HepG2 (cell line): Measurements from ENCODE around the gene GNAS-AS1. TPM values are rescaled to one million over a fixed set of nuclear protein-coding genes. Genes with fewer than 3 reads are reported as not detected.

ENCODE experiments used
- ATAC-seq: fragments of 200-7000 bp; cut with Tn5 transposase; 3 replicates; pipeline ENCODE4 v1.9.1; 2020; ENCODE audit warnings: mild to moderate bottlenecking, moderate library complexity
- BruUV-seq: library from RNA; stranded (reverse); fragments of 400-500 nt; replicated peaks from 2 replicates; lab custom pipeline; 2021; lab: Mats Ljungman, UMichigan
- CTCF ChIA-PET: fragments of 300-600 bp; formaldehyde crosslinking; extraction: SDS; loops from one replicate; lab custom pipeline; 2021; ENCODE audit warnings: low total read pairs, inconsistent platforms, low intra/inter-chr PET ratio; lab: Yijun Ruan, JAX
- POLR2A ChIA-PET: fragments of 350-600 bp; sonication (Branson Sonifier 250); formaldehyde crosslinking; loops from one replicate; lab custom pipeline; 2020; ENCODE audit warnings: antibody characterized with exemption, inconsistent platforms; lab: Yijun Ruan, JAX
- DNase-seq: peaks from one replicate; pipeline ENCODE4 v3.0.0-alpha.2; 2015; ENCODE audit warnings: low spot score
- FAIRE-seq: peaks from 3 replicates; lab custom pipeline; 2011; peaks lifted over from hg19 to GRCh38; lab: Jason Lieb, UNC
- H2AFZ ChIP-seq: one replicate; pipeline ENCODE4 v1.6.1; 2011; ENCODE audit warnings: low read length, inconsistent platforms
- H3K27ac ChIP-seq: fragments of 300-600 bp; 3 replicates; pipeline ENCODE4 v1.8.0; 2011; ENCODE audit warnings: mixed run types, mild to moderate bottlenecking, mixed read lengths, low read length, inconsistent platforms; ENCODE audit not compliant: insufficient read depth; ENCODE audit errors: extremely low read length
- H3K27me3 ChIP-seq, 2 experiments: fragments of 200-600 bp in 1 of 2; 2 replicates in 1 of 2; 3 replicates in 1 of 2; pipeline versions ENCODE4 v1.6.0 to v1.8.0; 2011; ENCODE audit warnings: low read length in 2 of 2, mild to moderate bottlenecking in 2 of 2, moderate library complexity in 2 of 2, inconsistent platforms in 1 of 2; ENCODE audit not compliant: insufficient read depth in 2 of 2, control insufficient read depth in 1 of 2
- H3K36me3 ChIP-seq, 2 experiments: fragments of 200-600 bp in 1 of 2; replicated peaks in 1 of 2; 2 replicates in 1 of 2; 3 replicates in 1 of 2; pipeline versions ENCODE4 v1.5.1 to v1.8.0; 2011; ENCODE audit warnings: low read length in 2 of 2, inconsistent platforms in 1 of 2; ENCODE audit not compliant: insufficient read depth in 2 of 2, control insufficient read depth in 1 of 2
- H3K4me1 ChIP-seq: 2 replicates; pipeline ENCODE4 v1.5.1; 2012; ENCODE audit warnings: low read length, inconsistent platforms; ENCODE audit not compliant: insufficient read depth
- H3K4me2 ChIP-seq: 2 replicates; pipeline ENCODE4 v1.6.0; 2011; ENCODE audit warnings: low read depth, low read length, inconsistent platforms
- H3K4me3 ChIP-seq, 3 experiments: fragments of 200-600 bp in 1 of 3; sonication (generic), shearing (Covaris generic) in 1 of 3; replicated peaks in 1 of 3; 2 replicates each; pipeline ENCODE4 v1.5.1; 2011 to 2016; ENCODE audit warnings: low read length in 3 of 3, inconsistent platforms in 2 of 3, low read depth in 2 of 3, mild to moderate bottlenecking in 2 of 3, control low read depth in 1 of 3, mixed read lengths in 1 of 3; ENCODE audit not compliant: insufficient read depth in 1 of 3
- H3K79me2 ChIP-seq: one replicate; pipeline ENCODE4 v1.6.1; 2011; ENCODE audit warnings: low read length, inconsistent platforms; ENCODE audit not compliant: insufficient read depth
- H3K9ac ChIP-seq: 2 replicates; pipeline ENCODE4 v1.6.0; 2011; ENCODE audit warnings: mild to moderate bottlenecking, low read depth, low read length, inconsistent platforms; ENCODE audit not compliant: insufficient read depth
- H3K9me3 ChIP-seq: 2 replicates; pipeline ENCODE4 v1.5.1; 2012; ENCODE audit warnings: mild to moderate bottlenecking, low read length
- H4K20me1 ChIP-seq: 2 replicates; pipeline ENCODE4 v1.6.0; 2011; ENCODE audit warnings: inconsistent platforms, mild to moderate bottlenecking, low read length, moderate library complexity; ENCODE audit not compliant: insufficient read depth
- CENPT ChIP-seq: sonication (generic); formaldehyde crosslinking; IDR thresholded peaks from 2 replicates; pipeline ENCODE4 v1.8.0; 2022; ENCODE audit warnings: low read depth, mild to moderate bottlenecking, moderate library complexity, missing genetic modification reagents
- HMGXB3 ChIP-seq: sonication (generic); formaldehyde crosslinking; IDR thresholded peaks from 2 replicates; pipeline ENCODE4 v1.4.0; 2020; ENCODE audit warnings: missing genetic modification reagents, borderline replicate concordance
- ZBTB38 ChIP-seq: sonication (generic); formaldehyde crosslinking; IDR thresholded peaks from 2 replicates; pipeline ENCODE4 v1.5.1; 2020; ENCODE audit warnings: mild to moderate bottlenecking, missing genetic modification reagents
- WGBS: methylation state at CpG from one replicate; pipeline ENCODE4 v1.1.6; 2017; ENCODE audit warnings: low lambda C conversion rate; 5-methylcytosine and 5-hydroxymethylcytosine counted together
- in situ Hi-C: cut with HindIII; loops from 2 replicates; pipeline ENCODE4 v1.10.0; 2017; ENCODE audit warnings: low pct_unique_long_range_greater_than_20kb; ENCODE audit not compliant: extremely low pct_ligation_motif_present
- intact Hi-C: fragments of 100-400 bp; cut with micrococcal nuclease; formaldehyde crosslinking; loops from one replicate; pipeline ENCODE4 v1.10.0; 2022; ENCODE audit not compliant: unreplicated experiment
- polyA plus RNA-seq, 8 experiments: library from polyadenylated mRNA; depleted of rRNA in 3 of 8; stranded (reverse) in 7 of 8; unstranded in 1 of 8; fragments of >200 nt; fragmentation: Illumina TruSeq in 4 of 8; extraction: Trizol in 4 of 8; gene quantifications; 2 replicates each; pipeline versions ENCODE4 v1.2.1 to v1.2.3, GENCODE V29; 2011 to 2016; ENCODE audit warnings: low read depth in 4 of 8, missing spikeins in 1 of 8, mixed read lengths in 1 of 8; ENCODE audit not compliant: insufficient read depth in 1 of 8
- total RNA-seq, 5 experiments: library from RNA; depleted of rRNA; stranded (reverse); fragments of >200 nt; fragmentation: Illumina TruSeq; extraction: Trizol; gene quantifications; 2 replicates each; pipeline ENCODE4 v1.2.3, GENCODE V29; 2016; ENCODE audit warnings: low read depth in 1 of 5
- TF ChIP-seq, protein P1 (sequence below): sonication (generic); formaldehyde crosslinking; IDR thresholded peaks from 2 replicates; pipeline ENCODE4 v1.5.1; 2020; ENCODE audit warnings: missing genetic modification reagents, mild to moderate bottlenecking, borderline replicate concordance

GNAS-AS1 gene
- total and polyA plus RNA-seq, 2 of the 13 experiments (the other 11 are each of a cell fraction or from before 2014, with no cell fraction given) = not detected

GRCh38 chr20:58842276-58842675 lies 8.4 kb downstream of the GNAS-AS1 start:
- Histone ChIP-seq H3K79me2 (no peaks in the 10 kb centered on the region), H3K27me3 (peaks cover 7 to 81% of the 10 kb centered on the region in 2 experiments; a peak in 4 of 5 replicates), H2AFZ (no peak overlapping the region), H3K9me3 (no peaks in the 10 kb centered on the region), H3K4me3 (no peak overlapping the region), H4K20me1 (no peaks in the 10 kb centered on the region), H3K4me2 (no peak overlapping the region), H3K36me3 (no peaks in the 10 kb centered on the region), H3K4me1 (no peaks in the 10 kb centered on the region), H3K9ac (no peak overlapping the region), H3K27ac (no peak overlapping the region)
- no TSS peak for BruUV-seq
- intact Hi-C loops = loop anchor here (5.0 kb wide), 1 partner anchor 1355 kb away; no protein-coding TSS in a partner anchor
- DNase-seq (no peak), FAIRE-seq (no peak), ATAC-seq (no peak)
- ChIA-PET CTCF (no interaction called here), POLR2A (no interaction called here)
- no peak for TF ChIP-seq CENPT
- TF ChIP-seq ZBTB38 (CRISPR knock-in tag) = no peak
- TF ChIP-seq, protein P1, sequence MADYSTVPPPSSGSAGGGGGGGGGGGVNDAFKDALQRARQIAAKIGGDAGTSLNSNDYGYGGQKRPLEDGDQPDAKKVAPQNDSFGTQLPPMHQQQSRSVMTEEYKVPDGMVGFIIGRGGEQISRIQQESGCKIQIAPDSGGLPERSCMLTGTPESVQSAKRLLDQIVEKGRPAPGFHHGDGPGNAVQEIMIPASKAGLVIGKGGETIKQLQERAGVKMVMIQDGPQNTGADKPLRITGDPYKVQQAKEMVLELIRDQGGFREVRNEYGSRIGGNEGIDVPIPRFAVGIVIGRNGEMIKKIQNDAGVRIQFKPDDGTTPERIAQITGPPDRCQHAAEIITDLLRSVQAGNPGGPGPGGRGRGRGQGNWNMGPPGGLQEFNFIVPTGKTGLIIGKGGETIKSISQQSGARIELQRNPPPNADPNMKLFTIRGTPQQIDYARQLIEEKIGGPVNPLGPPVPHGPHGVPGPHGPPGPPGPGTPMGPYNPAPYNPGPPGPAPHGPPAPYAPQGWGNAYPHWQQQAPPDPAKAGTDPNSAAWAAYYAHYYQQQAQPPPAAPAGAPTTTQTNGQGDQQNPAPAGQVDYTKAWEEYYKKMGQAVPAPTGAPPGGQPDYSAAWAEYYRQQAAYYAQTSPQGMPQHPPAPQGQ (CRISPR knock-in tag) = no peak
- TF ChIP-seq HMGXB3 (CRISPR knock-in tag) = no peak
- in situ Hi-C loops = loop anchor here (10.0 kb wide), 2 partner anchors 357 to 607 kb away; no protein-coding TSS in a partner anchor
- WGBS = 61% methylated on average over 20 of the region's 20 CpGs
